ENCODE results near the gene ADD2.
"Not testable (repeated sequence)": the region's sequence is repeated elsewhere in the genome, so short reads cannot be mapped to it uniquely, and the experiment has no call there.

The ADD2 gene

DNA sequence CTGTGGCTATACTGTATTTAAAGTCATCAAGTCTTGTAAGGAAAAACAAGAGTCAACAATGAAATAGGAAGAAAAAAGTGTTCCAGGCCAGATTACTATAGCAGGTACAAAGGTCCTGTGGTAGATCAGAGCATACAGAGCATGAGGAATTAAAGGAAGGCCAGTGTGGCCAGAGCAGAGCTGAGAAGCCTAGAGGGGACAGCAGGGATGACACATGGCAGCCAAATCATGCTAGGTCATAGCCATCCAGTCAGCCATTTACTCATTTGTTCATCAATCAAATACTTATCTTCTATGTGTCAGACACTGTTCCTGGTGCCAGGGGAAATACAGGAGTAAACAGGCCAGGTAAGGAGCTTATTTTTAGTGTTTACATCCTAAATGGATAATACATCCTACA, 24.3 kb downstream of the ADD2 start:
- Histone ChIP-seq H3K9ac (ENCODE audit: low read length) (no peak overlapping the region), H3K4me2 (ENCODE audit: low read length, poor library complexity, severe bottlenecking) (no peak overlapping the region), H2AFZ (ENCODE audit: low read depth, low read length) (no peak overlapping the region), H2BK12ac (ENCODE audit: low read length in 2 of 2) (no peak overlapping the region), H2BK120ac (ENCODE audit: low read depth, low read length) (no peak overlapping the region), H3K4me3 (ENCODE audit: insufficient read depth in 1 of 2, low read depth in 1 of 2, low read length in 2 of 2) (no peak overlapping the region), H4K8ac (ENCODE audit: low read length) (no peak overlapping the region), H2BK15ac (ENCODE audit: low read depth, poor library complexity, severe bottlenecking) (no peak overlapping the region), H2AK5ac (ENCODE audit: low read length, severe bottlenecking) (no peak overlapping the region), H3K14ac (ENCODE audit: low read length in 2 of 2) (no peak overlapping the region), H3K36me3 (ENCODE audit: control insufficient read depth in 1 of 2, insufficient read depth in 2 of 2, low read depth in 1 of 2, low read length in 2 of 2) (no peaks in the 10 kb centered on the region), H3K79me1 (replicated peaks; ENCODE audit: low read length, poor library complexity, severe bottlenecking) (no peaks in the 10 kb centered on the region), H3K18ac (ENCODE audit: low read depth in 1 of 2, low read length in 2 of 2) (no peak overlapping the region), H3K4me1 (ENCODE audit: control insufficient read depth, insufficient read depth, low read depth, low read length) (no peaks in the 10 kb centered on the region), H3K23ac (ENCODE audit: low read length in 2 of 2) (no peak overlapping the region), H3K4ac (ENCODE audit: low read depth in 1 of 2, low read length in 2 of 2) (no peak overlapping the region), H2BK5ac (ENCODE audit: low read depth, low read length, poor library complexity, severe bottlenecking) (no peak overlapping the region), H3K27me3 (ENCODE audit: control insufficient read depth in 1 of 2, insufficient read depth in 1 of 2, low read length in 2 of 2) (peaks cover 9 to 17% of the 10 kb centered on the region in 2 experiments), H3K27ac (ENCODE audit: low read length, poor library complexity, severe bottlenecking) (no peak overlapping the region), H3K9me3 (ENCODE audit: control insufficient read depth, low read length) (no peaks in the 10 kb centered on the region), H4K91ac (ENCODE audit: low read length) (no peak overlapping the region)
- DNase-seq: no peak

DNA sequence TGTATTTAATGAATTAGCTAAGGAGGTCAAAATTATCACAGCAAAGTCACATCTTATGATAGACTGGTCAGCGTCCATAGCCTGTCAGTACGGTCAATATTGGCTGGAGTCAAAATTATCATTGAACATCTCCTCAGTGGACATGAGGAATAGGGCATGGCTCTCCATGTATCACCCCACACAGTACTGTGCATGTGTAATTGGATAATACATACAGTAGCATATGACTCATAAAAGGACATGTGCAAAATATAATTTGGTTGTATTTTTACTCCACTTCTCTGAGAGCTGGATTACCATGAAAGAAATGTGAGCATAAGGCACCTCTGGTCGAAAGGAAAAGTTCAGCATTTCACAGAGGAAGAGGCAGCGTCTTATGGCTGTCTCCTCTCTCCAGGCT, 24.9 kb downstream of the ADD2 start:
- Histone ChIP-seq H3K9ac (ENCODE audit: low read length) (no peak overlapping the region), H2BK5ac (ENCODE audit: low read depth, low read length, poor library complexity, severe bottlenecking) (no peak overlapping the region), H3K27ac (ENCODE audit: low read length, poor library complexity, severe bottlenecking) (no peak overlapping the region), H3K23ac (ENCODE audit: low read length in 2 of 2) (no peak overlapping the region), H4K8ac (ENCODE audit: low read length) (no peak overlapping the region), H2AFZ (ENCODE audit: low read depth, low read length) (no peak overlapping the region), H3K14ac (ENCODE audit: low read length in 2 of 2) (no peak overlapping the region), H2AK5ac (ENCODE audit: low read length, severe bottlenecking) (no peak overlapping the region), H2BK15ac (ENCODE audit: low read depth, poor library complexity, severe bottlenecking) (no peak overlapping the region), H3K4me1 (ENCODE audit: control insufficient read depth, insufficient read depth, low read depth, low read length) (no peaks in the 10 kb centered on the region), H3K79me1 (replicated peaks; ENCODE audit: low read length, poor library complexity, severe bottlenecking) (no peaks in the 10 kb centered on the region), H3K4ac (ENCODE audit: low read depth in 1 of 2, low read length in 2 of 2) (no peak overlapping the region), H3K36me3 (ENCODE audit: control insufficient read depth in 1 of 2, insufficient read depth in 2 of 2, low read depth in 1 of 2, low read length in 2 of 2) (no peaks in the 10 kb centered on the region), H3K27me3 (ENCODE audit: control insufficient read depth in 1 of 2, insufficient read depth in 1 of 2, low read length in 2 of 2) (peaks cover 13 to 16% of the 10 kb centered on the region in 2 experiments), H4K91ac (ENCODE audit: low read length) (no peak overlapping the region), H3K4me3 (ENCODE audit: insufficient read depth in 1 of 2, low read depth in 1 of 2, low read length in 2 of 2) (no peak overlapping the region), H3K18ac (ENCODE audit: low read depth in 1 of 2, low read length in 2 of 2) (no peak overlapping the region), H2BK120ac (ENCODE audit: low read depth, low read length) (no peak overlapping the region), H3K4me2 (ENCODE audit: low read length, poor library complexity, severe bottlenecking) (no peak overlapping the region), H2BK12ac (ENCODE audit: low read length in 2 of 2) (no peak overlapping the region), H3K9me3 (ENCODE audit: control insufficient read depth, low read length) (no peaks in the 10 kb centered on the region)
- WGBS: 26% methylated on average over 1 of the region's 4 CpGs
- DNase-seq: no peak

DNA sequence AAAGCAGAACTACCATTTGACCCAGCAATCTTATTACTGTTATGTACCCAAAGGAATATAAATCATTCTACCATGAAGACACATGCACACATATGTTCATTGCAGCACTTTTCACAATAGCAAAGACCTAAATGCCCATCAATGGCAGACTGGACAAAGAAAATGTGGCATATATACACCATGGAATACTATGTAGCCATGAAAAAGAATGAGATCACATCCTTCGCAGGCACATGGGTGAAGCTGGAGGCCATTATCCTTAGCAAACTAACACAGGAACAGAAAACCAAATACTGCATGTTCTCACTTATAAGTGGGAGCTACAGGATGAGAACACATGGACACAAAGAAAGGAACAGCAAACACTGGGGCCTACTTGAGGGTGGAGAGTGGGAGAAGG, 28.5 kb downstream of the ADD2 start:
- H3K9me3 ChIP-seq (ENCODE audit: control insufficient read depth, low read length); H2BK12ac ChIP-seq (ENCODE audit: low read length in 2 of 2); H3K9ac ChIP-seq (ENCODE audit: low read length); H2BK120ac ChIP-seq (ENCODE audit: low read depth, low read length); H2AFZ ChIP-seq (ENCODE audit: low read depth, low read length); DNase-seq; H2AK5ac ChIP-seq (ENCODE audit: low read length, severe bottlenecking); H3K18ac ChIP-seq (ENCODE audit: low read depth in 1 of 2, low read length in 2 of 2); H3K4ac ChIP-seq (ENCODE audit: low read depth in 1 of 2, low read length in 2 of 2); H3K4me2 ChIP-seq (ENCODE audit: low read length, poor library complexity, severe bottlenecking); H3K4me3 ChIP-seq (ENCODE audit: insufficient read depth in 1 of 2, low read depth in 1 of 2, low read length in 2 of 2); H3K4me1 ChIP-seq (ENCODE audit: control insufficient read depth, insufficient read depth, low read depth, low read length); H3K79me1 ChIP-seq (replicated peaks; ENCODE audit: low read length, poor library complexity, severe bottlenecking); H4K8ac ChIP-seq (ENCODE audit: low read length); H2BK5ac ChIP-seq (ENCODE audit: low read depth, low read length, poor library complexity, severe bottlenecking); H2BK15ac ChIP-seq (ENCODE audit: low read depth, poor library complexity, severe bottlenecking); H3K23ac ChIP-seq (ENCODE audit: low read length in 2 of 2); H3K36me3 ChIP-seq (ENCODE audit: control insufficient read depth in 1 of 2, insufficient read depth in 2 of 2, low read depth in 1 of 2, low read length in 2 of 2); H4K91ac ChIP-seq (ENCODE audit: low read length); H3K14ac ChIP-seq (ENCODE audit: low read length in 2 of 2); H3K27ac ChIP-seq (ENCODE audit: low read length, poor library complexity, severe bottlenecking): not testable (repeated sequence)
- 100% methylated on average over 1 of the region's 1 CpG for WGBS
- H3K27me3 ChIP-seq (ENCODE audit: control insufficient read depth in 1 of 2, insufficient read depth in 1 of 2, low read length in 2 of 2): peaks cover 16 to 30% of the 10 kb centered on the region in 2 experiments

DNA sequence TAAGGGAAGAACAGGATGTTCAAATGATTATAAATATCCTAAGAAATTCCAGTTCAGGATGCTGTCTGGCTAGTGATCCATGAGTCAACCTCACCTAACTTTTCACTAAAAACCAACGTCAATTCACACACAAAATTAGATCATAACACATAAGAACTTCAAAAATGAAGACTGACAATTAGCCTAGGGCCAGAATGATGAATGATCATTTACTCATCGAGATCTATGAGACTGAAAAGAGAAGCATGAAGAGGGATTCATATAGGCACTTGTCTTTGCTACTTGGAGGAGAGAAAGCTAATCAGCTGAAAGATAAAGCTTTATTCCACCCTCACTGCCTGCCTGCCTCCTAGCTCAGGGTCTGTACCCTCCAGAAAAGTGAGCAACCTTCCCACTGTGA, 29.8 kb downstream of the ADD2 start:
- Histone ChIP-seq H4K8ac (ENCODE audit: low read length) (no peak overlapping the region), H3K4ac (ENCODE audit: low read depth in 1 of 2, low read length in 2 of 2) (no peak overlapping the region), H3K4me2 (ENCODE audit: low read length, poor library complexity, severe bottlenecking) (no peak overlapping the region), H3K4me1 (ENCODE audit: control insufficient read depth, insufficient read depth, low read depth, low read length) (no peaks in the 10 kb centered on the region), H3K79me1 (replicated peaks; ENCODE audit: low read length, poor library complexity, severe bottlenecking) (no peaks in the 10 kb centered on the region), H2BK12ac (ENCODE audit: low read length in 2 of 2) (no peak overlapping the region), H2BK120ac (ENCODE audit: low read depth, low read length) (no peak overlapping the region), H3K9me3 (ENCODE audit: control insufficient read depth, low read length) (no peaks in the 10 kb centered on the region), H3K4me3 (ENCODE audit: insufficient read depth in 1 of 2, low read depth in 1 of 2, low read length in 2 of 2) (no peak overlapping the region), H2AK5ac (ENCODE audit: low read length, severe bottlenecking) (no peak overlapping the region), H4K91ac (ENCODE audit: low read length) (no peak overlapping the region), H3K18ac (ENCODE audit: low read depth in 1 of 2, low read length in 2 of 2) (no peak overlapping the region), H3K36me3 (ENCODE audit: control insufficient read depth in 1 of 2, insufficient read depth in 2 of 2, low read depth in 1 of 2, low read length in 2 of 2) (no peaks in the 10 kb centered on the region), H3K27me3 (ENCODE audit: control insufficient read depth in 1 of 2, insufficient read depth in 1 of 2, low read length in 2 of 2) (peaks cover 30 to 42% of the 10 kb centered on the region in 2 experiments), H2BK5ac (ENCODE audit: low read depth, low read length, poor library complexity, severe bottlenecking) (no peak overlapping the region), H3K14ac (ENCODE audit: low read length in 2 of 2) (no peak overlapping the region), H3K23ac (ENCODE audit: low read length in 2 of 2) (no peak overlapping the region), H2BK15ac (ENCODE audit: low read depth, poor library complexity, severe bottlenecking) (no peak overlapping the region), H2AFZ (ENCODE audit: low read depth, low read length) (no peak overlapping the region), H3K27ac (ENCODE audit: low read length, poor library complexity, severe bottlenecking) (no peak overlapping the region), H3K9ac (ENCODE audit: low read length) (no peak overlapping the region)
- 70% methylated on average over 2 of the region's 2 CpGs for WGBS
- no peak for DNase-seq

Data from mesenchymal stem cell (in vitro differentiated cells and primary cell).